NCI-H2081 (cell line): ENCODE measurements around the gene TDO2.

ENCODE experiments used
- DNase-seq, 2 experiments: peaks; one replicate each; lab custom pipeline; 2025; lab: John Stamatoyannopoulos, UW

The TDO2 gene

GRCh38 chr4:155954118-155954685, 50.7 kb downstream of the TDO2 start:
- no peak for DNase-seq

GRCh38 chr4:155954939-155955338, 51.4 kb downstream of the TDO2 start:
- no peak for DNase-seq

GRCh38 chr4:155956461-155956860, 53.0 kb downstream of the TDO2 start:
- DNase-seq = no peak

- DNase-seq = no peak
Observed at GRCh38 chr4:155959417-155959816, 55.9 kb downstream of the TDO2 start.

GRCh38 chr4:155960522-155960921, 57.0 kb downstream of the TDO2 start:
- DNase-seq = peak; percentile 14 to 50

- DNase-seq = no peak
Observed at GRCh38 chr4:155961575-155961974, 58.1 kb downstream of the TDO2 start.

GRCh38 chr4:155962767-155963166, 59.3 kb downstream of the TDO2 start:
- no peak for DNase-seq

- no peak for DNase-seq
Observed at GRCh38 chr4:155964016-155964891, 60.8 kb downstream of the TDO2 start.

- no peak for DNase-seq
Observed at GRCh38 chr4:155966171-155966570, 62.7 kb downstream of the TDO2 start.

- no peak for DNase-seq
Observed at GRCh38 chr4:155966731-155967395, 63.4 kb downstream of the TDO2 start.
